ENCODE data around the gene RIPPLY3. TPM values are rescaled to one million over a fixed set of nuclear protein-coding genes. Genes with fewer than 3 reads are reported as not detected.

RIPPLY3 gene
- total and polyA plus RNA-seq, 2 donors (not counting 1 experiment from before 2014, with no cell fraction given): 0.03 TPM; not detected in 1

DNA sequence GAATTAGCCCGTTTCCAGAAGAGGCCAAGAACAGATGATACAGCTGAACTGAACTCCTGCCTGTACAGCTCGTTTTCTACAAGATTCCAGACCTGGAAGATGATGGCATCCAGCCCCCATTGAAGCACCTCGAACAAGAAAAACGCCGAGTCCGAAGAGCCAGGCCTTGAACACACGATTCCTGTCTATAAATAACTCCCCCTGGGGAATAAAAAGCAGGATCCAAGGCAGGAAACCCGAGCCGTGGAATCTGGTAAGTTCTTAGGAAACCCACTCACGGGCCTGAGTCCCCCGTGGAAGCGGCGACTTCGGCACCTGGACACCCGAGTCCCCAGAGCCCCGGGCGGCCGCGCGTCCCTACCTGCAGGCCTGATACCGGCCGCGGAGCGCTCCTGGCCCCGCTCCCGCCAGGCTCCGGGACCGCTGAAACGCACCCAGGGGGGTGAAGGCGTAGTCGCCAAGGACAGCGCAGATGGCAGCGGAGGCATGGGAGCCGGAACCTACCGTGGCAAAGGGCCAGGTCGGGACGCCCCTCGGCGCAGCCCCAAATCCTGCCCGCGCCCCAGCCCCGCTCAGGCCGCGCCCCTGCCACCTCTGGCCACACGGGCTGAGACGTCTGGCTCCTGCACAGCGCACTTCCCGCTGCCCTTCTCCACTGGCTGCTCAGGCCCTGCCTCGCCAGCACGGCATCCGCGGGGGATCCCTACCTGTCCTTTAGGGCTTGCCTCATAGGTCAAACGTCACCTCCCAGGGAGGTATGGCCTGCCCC, 26.0 kb upstream of the RIPPLY3 start:
- TF ChIP-seq, protein P1, sequence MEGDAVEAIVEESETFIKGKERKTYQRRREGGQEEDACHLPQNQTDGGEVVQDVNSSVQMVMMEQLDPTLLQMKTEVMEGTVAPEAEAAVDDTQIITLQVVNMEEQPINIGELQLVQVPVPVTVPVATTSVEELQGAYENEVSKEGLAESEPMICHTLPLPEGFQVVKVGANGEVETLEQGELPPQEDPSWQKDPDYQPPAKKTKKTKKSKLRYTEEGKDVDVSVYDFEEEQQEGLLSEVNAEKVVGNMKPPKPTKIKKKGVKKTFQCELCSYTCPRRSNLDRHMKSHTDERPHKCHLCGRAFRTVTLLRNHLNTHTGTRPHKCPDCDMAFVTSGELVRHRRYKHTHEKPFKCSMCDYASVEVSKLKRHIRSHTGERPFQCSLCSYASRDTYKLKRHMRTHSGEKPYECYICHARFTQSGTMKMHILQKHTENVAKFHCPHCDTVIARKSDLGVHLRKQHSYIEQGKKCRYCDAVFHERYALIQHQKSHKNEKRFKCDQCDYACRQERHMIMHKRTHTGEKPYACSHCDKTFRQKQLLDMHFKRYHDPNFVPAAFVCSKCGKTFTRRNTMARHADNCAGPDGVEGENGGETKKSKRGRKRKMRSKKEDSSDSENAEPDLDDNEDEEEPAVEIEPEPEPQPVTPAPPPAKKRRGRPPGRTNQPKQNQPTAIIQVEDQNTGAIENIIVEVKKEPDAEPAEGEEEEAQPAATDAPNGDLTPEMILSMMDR (conservative IDR thresholded peaks at IDR 0.05 in 1 of 2, IDR thresholded peaks at IDR 0.05 in 1 of 2; ENCODE audit: low read depth in 1 of 2, low read length in 2 of 2): no peak
- no peak for TF ChIP-seq EZH2 (IDR thresholded peaks at IDR 0.05; ENCODE audit: low read length, missing control alignments)
- Histone ChIP-seq H4K20me1 (ENCODE audit: control insufficient read depth, extremely low read depth, insufficient read depth, low read length) (no peaks in the 10 kb centered on the region), H3K79me2 (ENCODE audit: control insufficient read depth, insufficient read depth, low read length) (no peaks in the 10 kb centered on the region), H3K27me3 (ENCODE audit: control insufficient read depth, insufficient read depth, low read length) (no peaks in the 10 kb centered on the region), H3K4me3 (replicated peaks in 1 of 4; ENCODE audit: control extremely low read depth in 1 of 4, insufficient read depth in 1 of 4, low read depth in 3 of 4, low read length in 4 of 4) (peak overlapping the region; percentile 18 to 49 (median 28)), H3K27ac (ENCODE audit: insufficient read depth, low read length) (no peak overlapping the region), H3K4me1 (ENCODE audit: control insufficient read depth, extremely low read depth, insufficient read depth, low read length) (peaks cover 2% of the 10 kb centered on the region), H3K9ac (ENCODE audit: insufficient read depth, low read length) (peak overlapping the region; percentile 18), H3K9me3 (ENCODE audit: control insufficient read depth, insufficient read depth, low read depth, low read length) (no peaks in the 10 kb centered on the region), H2AFZ (ENCODE audit: low read length) (peak overlapping the region; percentile 60), H3K4me2 (ENCODE audit: extremely low read depth, insufficient read depth, low read length) (peak overlapping the region; percentile 80), H3K36me3 (ENCODE audit: control insufficient read depth, insufficient read depth, low read length) (no peaks in the 10 kb centered on the region)
- DNase-seq (ENCODE audit: low read depth in 2 of 2): peak in 1 of 2 donors; percentile 11

DNA sequence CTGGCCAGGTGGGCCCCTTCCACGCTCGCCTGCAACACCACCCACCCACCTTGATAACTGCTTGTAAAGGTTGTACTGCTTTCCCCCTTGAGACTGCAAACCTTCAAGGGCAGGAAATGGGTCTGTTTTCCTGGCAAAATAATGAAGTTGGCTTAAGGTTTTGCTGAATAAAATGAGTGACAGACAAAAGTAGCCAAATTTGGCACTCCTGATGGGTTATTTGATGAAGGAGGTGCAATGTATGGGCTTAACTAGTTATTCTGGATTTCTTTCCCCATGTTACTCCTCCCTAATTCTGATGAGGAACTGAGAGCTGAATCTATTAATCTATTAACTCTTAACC, 25.5 kb upstream of the RIPPLY3 start:
- H3K4me2 ChIP-seq (ENCODE audit: extremely low read depth, insufficient read depth, low read length): peak overlapping the region; percentile 80

GRCh38 chr21:36981977-36982700, 24.4 kb upstream of the RIPPLY3 start:
- no peak for DNase-seq (ENCODE audit: low read depth in 2 of 2)
- TF ChIP-seq, protein P1 (conservative IDR thresholded peaks at IDR 0.05 in 1 of 2, IDR thresholded peaks at IDR 0.05 in 1 of 2; ENCODE audit: low read depth in 1 of 2, low read length in 2 of 2): no peak
- TF ChIP-seq EZH2 (IDR thresholded peaks at IDR 0.05; ENCODE audit: low read length, missing control alignments): no peak
- H3K27me3 ChIP-seq (ENCODE audit: control insufficient read depth, insufficient read depth, low read length): no peaks in the 10 kb centered on the region
- no peak overlapping the region for H3K4me2 ChIP-seq (ENCODE audit: extremely low read depth, insufficient read depth, low read length)
- H4K20me1 ChIP-seq (ENCODE audit: control insufficient read depth, extremely low read depth, insufficient read depth, low read length): no peaks in the 10 kb centered on the region
- H3K9ac ChIP-seq (ENCODE audit: insufficient read depth, low read length): no peak overlapping the region
- H3K36me3 ChIP-seq (ENCODE audit: control insufficient read depth, insufficient read depth, low read length): no peaks in the 10 kb centered on the region
- no peak overlapping the region for H2AFZ ChIP-seq (ENCODE audit: low read length)
- no peaks in the 10 kb centered on the region for H3K9me3 ChIP-seq (ENCODE audit: control insufficient read depth, insufficient read depth, low read depth, low read length)
- H3K79me2 ChIP-seq (ENCODE audit: control insufficient read depth, insufficient read depth, low read length): no peaks in the 10 kb centered on the region
- H3K4me3 ChIP-seq (replicated peaks in 1 of 4; ENCODE audit: control extremely low read depth in 1 of 4, insufficient read depth in 1 of 4, low read depth in 3 of 4, low read length in 4 of 4): no peak overlapping the region
- no peak overlapping the region for H3K27ac ChIP-seq (ENCODE audit: insufficient read depth, low read length)
- H3K4me1 ChIP-seq (ENCODE audit: control insufficient read depth, extremely low read depth, insufficient read depth, low read length): peaks cover 2% of the 10 kb centered on the region

More for the DNA sequence above, 25.5 kb upstream of the RIPPLY3 start:
- no peak for TF ChIP-seq EZH2 (IDR thresholded peaks at IDR 0.05; ENCODE audit: low read length, missing control alignments)
- TF ChIP-seq, protein P1 (conservative IDR thresholded peaks at IDR 0.05 in 1 of 2, IDR thresholded peaks at IDR 0.05 in 1 of 2; ENCODE audit: low read depth in 1 of 2, low read length in 2 of 2): no peak
- peak overlapping the region in 2 of 4 experiments; percentile 19 to 49 for H3K4me3 ChIP-seq (replicated peaks in 1 of 4; ENCODE audit: control extremely low read depth in 1 of 4, insufficient read depth in 1 of 4, low read depth in 3 of 4, low read length in 4 of 4)
- no peaks in the 10 kb centered on the region for H3K36me3 ChIP-seq (ENCODE audit: control insufficient read depth, insufficient read depth, low read length)
- H3K9me3 ChIP-seq (ENCODE audit: control insufficient read depth, insufficient read depth, low read depth, low read length): no peaks in the 10 kb centered on the region
- no peaks in the 10 kb centered on the region for H4K20me1 ChIP-seq (ENCODE audit: control insufficient read depth, extremely low read depth, insufficient read depth, low read length)
- no peaks in the 10 kb centered on the region for H3K27me3 ChIP-seq (ENCODE audit: control insufficient read depth, insufficient read depth, low read length)
- no peaks in the 10 kb centered on the region for H3K79me2 ChIP-seq (ENCODE audit: control insufficient read depth, insufficient read depth, low read length)
- H2AFZ ChIP-seq (ENCODE audit: low read length): peak overlapping the region; percentile 60
- no peak for DNase-seq (ENCODE audit: low read depth in 2 of 2)
- no peak overlapping the region for H3K27ac ChIP-seq (ENCODE audit: insufficient read depth, low read length)
- no peak overlapping the region for H3K9ac ChIP-seq (ENCODE audit: insufficient read depth, low read length)
- H3K4me1 ChIP-seq (ENCODE audit: control insufficient read depth, extremely low read depth, insufficient read depth, low read length): peaks cover 2% of the 10 kb centered on the region
